ES-I3 (cell line): ENCODE results near the gene CYSRT1.
A peak's percentile ranks its signal among the peaks of the same experiment; 100 is the strongest.

ENCODE experiments used
- H3K36me3 ChIP-seq: 2 replicates; pipeline ENCODE4 v1.6.1; 2013; ENCODE audit warnings: mild to moderate bottlenecking, low read length, control low read depth, moderate library complexity; ENCODE audit not compliant: insufficient read depth
- H3K4me1 ChIP-seq: 2 replicates; pipeline ENCODE4 v1.6.1; 2013; ENCODE audit warnings: mild to moderate bottlenecking, control low read depth, low read length; ENCODE audit not compliant: insufficient read depth
- H3K9ac ChIP-seq: 2 replicates; pipeline ENCODE4 v1.6.1; 2013; ENCODE audit warnings: low read depth, mild to moderate bottlenecking, low read length, moderate library complexity
- H3K9me3 ChIP-seq: 2 replicates; pipeline ENCODE4 v1.6.1; 2013; ENCODE audit warnings: mild to moderate bottlenecking, low read length, moderate library complexity; ENCODE audit not compliant: control insufficient read depth, insufficient read depth

CYSRT1 gene

DNA sequence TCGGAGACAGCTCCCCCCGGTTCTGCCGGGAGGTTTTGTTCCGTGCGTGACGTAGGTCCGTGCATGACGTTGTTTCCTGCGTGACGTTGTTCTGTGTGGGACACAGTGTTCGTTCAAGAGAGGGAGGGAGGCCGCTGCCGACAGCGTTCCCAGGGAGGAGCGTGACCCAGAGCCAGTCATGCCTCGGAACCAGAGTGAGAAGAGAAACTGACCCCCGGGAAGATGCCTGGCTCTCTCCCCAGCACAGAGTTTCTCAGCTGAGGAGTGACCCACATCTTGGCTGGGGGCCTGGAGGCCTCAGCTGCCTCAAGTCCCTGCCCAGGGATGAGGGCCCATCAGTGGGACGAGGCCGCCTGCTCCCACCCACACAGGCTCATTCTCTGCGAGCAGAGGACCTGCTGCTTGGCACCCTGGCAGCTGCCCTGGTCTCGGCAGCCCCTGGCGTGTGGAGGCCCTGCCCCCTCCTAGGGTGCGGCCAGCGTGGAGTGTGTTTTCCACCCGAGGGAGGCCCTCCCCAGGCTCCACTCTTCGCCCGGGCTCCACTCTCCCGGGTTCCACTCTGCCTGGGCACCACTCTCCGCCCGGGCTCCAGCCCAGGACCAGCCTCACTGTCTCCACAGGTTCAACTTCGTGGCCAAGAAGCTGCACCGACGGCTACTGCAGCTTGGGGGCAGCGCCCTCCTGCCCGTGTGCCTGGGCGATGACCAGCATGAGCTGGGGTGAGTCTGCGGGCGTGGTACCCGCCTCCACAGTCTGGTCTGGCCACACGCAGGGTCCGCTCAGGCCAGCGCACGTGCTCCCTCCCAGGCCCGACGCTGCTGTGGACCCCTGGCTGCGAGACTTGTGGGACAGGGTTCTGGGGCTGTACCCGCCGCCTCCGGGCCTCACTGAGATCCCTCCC is 11.6 kb upstream of the CYSRT1 start:
- H3K9ac ChIP-seq: no peak overlapping the region
- H3K4me1 ChIP-seq: no peaks in the 10 kb centered on the region
- H3K36me3 ChIP-seq: no peaks in the 10 kb centered on the region
- H3K9me3 ChIP-seq: no peaks in the 10 kb centered on the region

DNA sequence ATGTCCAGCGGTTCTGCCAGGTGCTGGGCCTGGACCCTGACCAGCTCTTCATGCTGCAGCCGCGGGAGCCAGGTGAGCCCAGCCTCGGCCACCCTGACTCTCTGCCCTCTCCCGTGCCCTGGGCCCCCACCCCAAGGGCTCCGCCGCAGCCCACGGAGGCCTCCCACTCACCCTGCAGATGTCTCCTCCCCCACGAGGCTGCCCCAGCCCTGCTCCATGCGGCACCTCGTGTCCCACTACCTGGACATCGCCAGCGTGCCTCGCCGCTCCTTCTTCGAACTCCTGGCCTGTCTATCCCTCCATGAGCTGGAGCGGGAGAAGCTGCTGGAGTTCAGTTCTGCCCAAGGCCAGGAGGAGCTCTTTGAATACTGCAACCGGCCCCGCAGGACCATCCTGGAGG is 10.4 kb upstream of the CYSRT1 start:
- H3K9ac ChIP-seq: no peak overlapping the region
- H3K9me3 ChIP-seq: no peaks in the 10 kb centered on the region
- no peaks in the 10 kb centered on the region; the same call in 1 of the 2 replicates for H3K4me1 ChIP-seq
- no peaks in the 10 kb centered on the region for H3K36me3 ChIP-seq

DNA sequence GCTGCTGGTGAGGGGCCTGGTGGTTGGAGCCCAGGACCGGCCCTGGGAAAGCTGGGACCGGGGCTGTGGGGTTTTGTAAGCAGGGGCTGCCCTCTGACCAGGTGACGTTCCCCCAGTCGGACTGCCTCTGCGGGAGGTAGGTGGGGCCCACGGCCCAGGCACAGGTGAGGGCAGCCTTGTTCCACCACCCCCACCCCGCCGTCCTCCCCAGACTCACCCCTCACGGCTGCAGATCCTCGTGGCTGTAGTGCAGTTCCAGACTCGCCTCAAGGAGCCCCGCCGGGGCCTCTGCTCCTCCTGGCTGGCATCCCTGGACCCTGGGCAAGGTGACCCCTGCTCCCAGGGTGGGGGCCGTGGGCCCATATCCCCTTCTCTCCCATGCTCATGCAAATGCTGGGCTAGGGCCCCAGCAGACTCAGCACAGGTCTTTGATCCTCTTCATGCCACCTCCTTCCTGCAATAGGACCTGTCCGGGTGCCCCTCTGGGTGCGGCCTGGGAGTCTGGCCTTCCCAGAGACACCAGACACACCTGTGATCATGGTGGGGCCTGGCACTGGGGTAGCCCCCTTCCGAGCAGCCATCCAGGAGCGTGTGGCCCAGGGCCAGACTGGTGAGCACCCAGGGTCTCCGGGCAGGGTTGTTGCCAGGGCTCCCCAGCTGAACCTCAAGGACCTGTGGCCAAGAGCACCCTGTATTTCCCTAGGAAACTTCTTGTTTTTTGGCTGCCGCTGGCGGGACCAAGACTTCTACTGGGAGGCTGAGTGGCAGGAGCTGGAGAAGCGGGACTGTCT is 9.6 kb upstream of the CYSRT1 start:
- H3K4me1 ChIP-seq: no peaks in the 10 kb centered on the region; the same call in 1 of the 2 replicates
- H3K9me3 ChIP-seq: no peaks in the 10 kb centered on the region
- no peak overlapping the region for H3K9ac ChIP-seq
- H3K36me3 ChIP-seq: no peaks in the 10 kb centered on the region

DNA sequence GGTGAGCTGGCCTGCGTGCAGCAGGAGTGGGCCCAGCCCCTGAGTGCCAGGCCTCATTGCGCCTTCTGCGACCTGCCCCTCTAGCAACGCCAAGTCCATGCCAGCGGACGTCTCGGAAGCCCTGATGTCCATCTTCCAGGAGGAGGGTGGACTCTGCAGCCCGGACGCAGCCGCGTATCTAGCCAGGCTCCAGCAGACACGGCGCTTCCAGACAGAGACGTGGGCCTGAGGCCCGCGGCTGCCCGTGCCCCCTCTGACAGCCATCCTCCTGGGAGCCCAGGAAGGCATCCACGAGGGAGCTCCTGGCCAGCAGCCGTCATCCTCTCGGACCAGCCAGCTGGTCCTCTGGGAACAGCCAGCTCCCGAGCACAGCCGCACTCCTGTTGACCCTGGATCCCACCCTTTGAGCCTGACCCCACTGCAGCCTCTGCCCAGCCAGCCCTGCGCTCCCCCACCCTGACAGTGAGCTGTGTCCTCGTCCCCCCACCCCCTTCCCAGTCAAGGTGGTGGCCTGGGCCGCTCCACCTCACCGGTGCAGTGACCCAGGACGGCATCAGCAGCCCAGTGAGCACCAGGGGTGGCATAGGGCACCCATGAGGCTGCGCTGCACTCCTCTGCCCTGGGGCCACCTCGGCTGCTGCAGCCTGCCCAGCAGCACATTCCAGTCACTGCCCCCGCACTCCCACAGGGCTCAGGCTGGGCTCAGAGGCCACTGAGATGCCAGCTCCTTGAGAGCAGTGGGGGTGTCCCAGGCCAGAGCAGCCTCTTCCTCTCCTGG is 8.6 kb upstream of the CYSRT1 start:
- Histone ChIP-seq H3K36me3 (no peaks in the 10 kb centered on the region), H3K9ac (no peak overlapping the region), H3K4me1 (no peaks in the 10 kb centered on the region; the same call in 1 of the 2 replicates), H3K9me3 (no peaks in the 10 kb centered on the region)

DNA sequence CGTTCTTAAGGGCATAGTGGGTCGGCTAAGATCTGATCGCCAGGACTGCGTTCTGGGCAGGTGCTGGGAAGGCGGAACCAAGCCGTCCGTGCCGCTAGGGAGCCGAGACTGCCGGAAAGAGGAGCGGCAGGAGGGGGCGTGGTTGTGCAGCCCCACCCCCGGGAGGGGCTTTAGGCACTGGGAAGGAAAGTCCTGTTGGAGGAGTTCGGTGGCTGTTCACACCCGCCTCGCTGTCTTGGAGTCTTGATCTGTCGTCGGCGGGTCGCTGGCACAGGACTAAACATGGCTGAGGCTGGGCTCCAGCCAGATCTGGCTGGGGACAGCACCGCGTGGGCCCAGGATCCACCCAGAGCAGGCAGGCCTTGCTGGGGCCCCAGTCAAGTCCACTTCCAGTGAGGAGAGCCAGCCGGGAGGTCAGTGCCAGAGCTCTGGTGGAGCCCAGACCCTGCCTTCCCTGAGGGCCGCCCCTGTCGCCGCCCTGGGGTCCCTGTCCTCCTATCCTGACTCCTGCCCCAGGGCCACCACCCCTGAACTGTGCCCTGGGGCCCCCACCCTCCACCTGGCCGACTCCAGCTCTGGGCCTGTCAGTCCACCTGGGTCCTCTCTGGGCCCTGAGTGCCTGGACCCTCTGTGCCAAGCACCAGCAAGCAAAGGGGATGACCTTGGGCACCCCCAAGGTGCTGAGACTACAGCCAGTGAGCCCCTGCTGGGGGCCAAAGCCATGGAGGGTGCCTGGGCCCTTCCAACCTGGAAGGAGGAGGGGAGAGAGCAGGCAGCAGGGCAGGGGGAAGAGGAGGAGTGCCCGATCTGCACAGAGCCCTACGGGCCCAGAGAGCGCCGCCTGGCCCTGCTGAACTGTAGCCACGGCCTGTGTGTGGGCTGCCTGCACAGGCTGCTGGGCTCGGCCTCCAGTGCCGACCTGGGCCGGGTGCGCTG is 7.4 kb upstream of the CYSRT1 start:
- Histone ChIP-seq H3K36me3 (no peaks in the 10 kb centered on the region), H3K4me1 (no peaks in the 10 kb centered on the region; the same call in 1 of the 2 replicates), H3K9me3 (no peaks in the 10 kb centered on the region), H3K9ac (peak overlapping the region; percentile 28; the same call in 1 of the 2 replicates)

DNA sequence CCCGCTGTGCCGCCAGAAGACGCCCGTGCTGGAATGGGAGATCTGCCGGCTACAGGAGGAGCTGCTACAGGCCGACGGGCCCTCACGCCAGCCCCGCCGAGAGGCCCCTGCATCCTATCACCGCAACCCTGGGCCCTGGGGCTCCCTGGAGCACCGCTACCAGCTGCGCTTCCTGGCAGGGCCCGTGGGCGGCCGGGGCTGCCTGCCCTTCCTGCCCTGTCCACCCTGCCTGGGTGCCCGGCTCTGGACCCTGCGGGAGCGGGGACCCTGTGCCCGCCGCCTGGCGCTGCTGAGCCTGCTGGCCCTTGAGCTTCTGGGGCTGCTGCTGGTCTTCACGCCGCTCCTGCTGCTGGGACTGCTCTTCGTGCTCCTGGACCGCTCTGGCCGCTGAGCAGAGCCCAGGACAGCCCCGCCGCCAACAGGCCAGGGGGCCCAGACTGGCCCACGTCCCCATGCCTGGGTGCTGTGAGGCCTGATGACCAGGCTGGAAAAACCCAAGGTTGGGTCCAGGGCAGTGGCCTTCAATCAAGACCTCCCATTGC is 6.7 kb upstream of the CYSRT1 start:
- no peak overlapping the region for H3K9ac ChIP-seq
- no peaks in the 10 kb centered on the region; the same call in 1 of the 2 replicates for H3K4me1 ChIP-seq
- no peaks in the 10 kb centered on the region for H3K36me3 ChIP-seq
- H3K9me3 ChIP-seq: no peaks in the 10 kb centered on the region

DNA sequence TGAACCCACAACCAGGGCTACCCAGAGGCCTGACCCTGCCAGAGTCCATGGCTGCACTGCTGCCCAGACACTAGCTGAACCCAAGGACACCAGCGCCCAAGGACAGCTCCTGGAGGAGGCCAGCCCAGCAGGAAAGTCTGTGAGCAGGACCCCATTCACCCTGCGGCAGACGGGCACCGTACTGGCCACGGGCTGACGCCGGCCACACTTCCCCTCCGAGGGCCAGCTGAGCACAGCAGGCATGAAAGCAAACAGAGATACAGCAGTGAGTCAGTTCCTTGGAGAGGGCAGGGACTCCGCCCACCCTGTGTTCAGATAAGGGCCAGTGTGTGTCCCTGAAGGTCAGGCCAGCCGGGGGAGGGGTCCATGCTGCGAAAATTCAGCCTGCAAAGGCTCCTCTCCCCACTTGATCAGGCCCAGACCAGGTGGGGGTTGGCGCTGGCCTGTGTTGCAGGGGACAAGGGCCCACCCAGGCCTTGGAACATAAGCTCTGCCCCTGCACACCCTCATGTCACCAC is 6.2 kb upstream of the CYSRT1 start:
- no peaks in the 10 kb centered on the region for H3K9me3 ChIP-seq
- no peaks in the 10 kb centered on the region; the same call in 1 of the 2 replicates for H3K4me1 ChIP-seq
- H3K36me3 ChIP-seq: no peaks in the 10 kb centered on the region
- H3K9ac ChIP-seq: no peak overlapping the region

DNA sequence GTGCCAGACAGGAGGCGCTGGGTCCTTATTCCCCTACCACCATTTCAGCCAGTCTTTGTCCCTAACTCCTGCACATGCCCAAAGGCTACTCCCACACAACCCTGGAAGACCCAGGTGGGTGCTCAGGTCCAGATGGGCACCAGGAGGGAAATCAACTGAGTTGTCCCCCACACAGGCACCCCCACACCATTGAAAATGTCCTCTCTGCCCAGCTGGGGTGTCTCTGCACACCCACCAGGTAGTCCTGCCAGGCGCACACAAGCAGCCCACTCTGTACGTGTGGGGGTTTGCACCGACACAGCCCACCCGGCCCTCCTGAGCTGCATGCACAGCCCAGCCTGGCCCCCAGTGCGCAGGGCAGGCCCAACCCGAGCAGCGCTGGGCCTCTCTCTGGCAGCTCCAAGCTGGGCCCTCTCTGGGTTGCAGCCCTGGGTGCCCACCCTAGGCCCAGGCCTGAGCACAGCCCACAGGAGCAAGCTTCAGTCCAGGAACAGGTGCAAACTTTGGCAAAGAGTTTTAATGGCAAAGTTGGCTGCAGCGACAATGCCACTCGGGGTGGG is 5.1 kb upstream of the CYSRT1 start:
- Histone ChIP-seq H3K9me3 (no peaks in the 10 kb centered on the region), H3K9ac (no peak overlapping the region), H3K36me3 (no peaks in the 10 kb centered on the region), H3K4me1 (no peaks in the 10 kb centered on the region; the same call in 1 of the 2 replicates)

DNA sequence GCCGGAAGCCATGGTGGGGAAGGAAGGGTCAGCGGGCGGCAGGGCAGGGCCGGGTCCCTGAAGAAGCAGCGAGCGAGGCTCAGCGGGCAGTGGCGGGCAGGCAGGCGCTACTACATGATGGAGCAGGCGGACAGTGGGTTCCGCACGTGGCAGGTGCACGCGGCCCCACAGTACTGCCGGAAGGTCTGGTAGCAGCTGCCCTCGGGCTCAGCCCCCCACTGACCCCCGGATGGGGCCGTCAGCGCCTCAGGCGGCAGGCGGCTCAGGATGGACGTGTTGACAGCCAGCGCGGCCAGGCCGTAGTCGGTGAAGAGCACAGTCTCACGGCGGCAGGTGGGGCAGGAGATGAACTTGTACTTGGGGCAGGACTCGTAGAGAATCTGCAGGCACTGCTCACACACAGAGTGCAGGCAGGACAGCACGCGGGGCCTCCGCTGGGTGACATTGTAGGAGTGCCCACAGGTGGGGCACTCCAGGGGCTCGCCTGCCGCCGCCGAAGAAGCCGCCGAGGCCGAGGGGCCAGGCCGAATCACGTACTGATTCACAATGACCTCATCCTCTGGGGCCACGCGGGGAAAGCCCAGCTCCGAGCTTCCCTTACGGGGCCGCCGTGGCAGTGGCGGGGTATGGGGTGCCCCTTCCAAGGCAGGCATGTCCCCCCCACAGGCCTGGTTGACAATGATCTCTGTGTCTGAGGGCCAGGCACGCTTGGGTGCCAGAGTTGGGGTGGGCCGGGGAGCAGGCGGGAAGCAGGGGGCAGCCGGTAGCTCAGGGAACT is 4.5 kb upstream of the CYSRT1 start:
- no peaks in the 10 kb centered on the region; the same call in 1 of the 2 replicates for H3K4me1 ChIP-seq

DNA sequence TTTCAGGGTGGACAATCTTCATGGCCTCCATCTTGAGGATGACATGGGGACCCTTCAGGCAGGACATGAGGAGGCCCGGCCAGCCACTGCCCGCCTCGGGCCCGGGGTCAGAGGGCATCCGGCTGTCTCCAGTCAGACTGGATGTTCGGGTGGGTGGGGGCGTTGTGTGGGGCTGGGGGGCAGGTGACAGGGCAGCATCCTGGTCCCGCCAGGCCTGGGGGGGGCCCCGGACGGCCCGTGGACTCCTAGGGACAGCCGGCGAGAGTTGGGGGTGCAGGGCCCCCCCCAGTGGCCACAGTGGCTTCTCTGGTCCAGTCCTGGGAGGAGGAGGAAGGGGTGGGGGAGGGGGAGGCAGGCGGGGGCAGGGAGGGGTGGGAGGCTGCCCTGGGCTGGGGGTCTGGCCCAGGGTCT is 3.9 kb upstream of the CYSRT1 start:
- Histone ChIP-seq H3K4me1 (no peaks in the 10 kb centered on the region; the same call in 1 of the 2 replicates), H3K9ac (peak overlapping the region; percentile 33; the same call in 1 of the 2 replicates), H3K36me3 (no peaks in the 10 kb centered on the region)

More for the DNA sequence above, 4.5 kb upstream of the CYSRT1 start:
- Histone ChIP-seq H3K36me3 (no peaks in the 10 kb centered on the region), H3K9me3 (no peaks in the 10 kb centered on the region), H3K9ac (no peak overlapping the region)

DNA sequence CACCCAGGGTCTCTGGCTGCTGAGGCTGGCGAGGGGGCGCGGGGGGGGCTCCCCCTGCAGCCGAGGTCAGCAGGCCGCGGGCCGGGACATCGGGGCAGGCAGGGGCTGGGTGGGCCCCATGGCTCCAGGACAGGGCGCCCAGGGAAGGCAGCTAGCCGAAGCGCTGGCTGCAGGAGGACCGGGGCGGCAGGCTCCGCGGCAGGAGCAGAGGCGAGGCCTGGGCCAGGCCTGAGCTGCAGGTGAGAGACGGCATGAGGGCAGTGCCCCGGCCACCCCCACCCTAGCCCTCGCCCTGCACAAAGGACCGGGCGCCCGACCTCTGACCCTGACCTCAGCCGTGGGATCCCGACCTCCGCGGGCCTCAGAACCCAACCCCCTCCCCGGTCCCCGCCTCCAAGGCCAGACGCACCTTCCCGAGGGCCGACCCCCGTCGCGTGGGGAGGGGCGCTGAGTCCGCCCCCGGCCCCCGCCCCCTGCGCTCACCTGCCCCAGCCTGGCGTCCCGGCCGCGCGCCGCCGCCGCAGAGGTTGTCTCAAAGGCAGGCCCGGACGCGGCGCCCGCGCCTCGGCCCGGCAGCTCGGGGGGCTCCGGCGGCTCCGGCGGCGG is 3.4 kb upstream of the CYSRT1 start:
- Histone ChIP-seq H3K36me3 (no peaks in the 10 kb centered on the region), H3K9ac (peak overlapping the region; percentile 33; the same call in 1 of the 2 replicates), H3K4me1 (no peaks in the 10 kb centered on the region; the same call in 1 of the 2 replicates), H3K9me3 (no peaks in the 10 kb centered on the region)

More for the DNA sequence above, 3.9 kb upstream of the CYSRT1 start:
- H3K9me3 ChIP-seq: no peaks in the 10 kb centered on the region
